Kidney (tissue), 14 donors: Measurements from ENCODE around the gene LDAH. TPM values are rescaled to one million over a fixed set of nuclear protein-coding genes. Genes with fewer than 3 reads are reported as not detected.
"Not testable (repeated sequence)": the region's sequence is repeated elsewhere in the genome, so short reads cannot be mapped to it uniquely, and the experiment has no call there.

Experiments
- DNase-seq, 5 donors: peaks; one replicate each; pipeline ENCODE4 v3.0.0-alpha.2; 2013 to 2020
- FAIRE-seq: peaks from 2 replicates; lab custom pipeline; 2012; peaks lifted over from hg19 to GRCh38; lab: Jason Lieb, UNC
- H3K27ac ChIP-seq, 2 donors: one replicate each; pipeline ENCODE4 v1.7.0; 2013; ENCODE audit warnings: low read depth in 2 of 2, low read length in 2 of 2, inconsistent platforms in 1 of 2
- H3K27me3 ChIP-seq: one replicate; pipeline ENCODE4 v1.7.1; 2013; ENCODE audit warnings: low read length, inconsistent platforms; ENCODE audit not compliant: control insufficient read depth, insufficient read depth
- H3K36me3 ChIP-seq, 3 donors: one replicate each; pipeline versions ENCODE4 v1.7.0 to v1.7.1; 2013; ENCODE audit warnings: low read length in 3 of 3, control low read depth in 1 of 3, inconsistent platforms in 1 of 3; ENCODE audit not compliant: insufficient read depth in 3 of 3, control insufficient read depth in 2 of 3
- H3K4me1 ChIP-seq, 3 donors: one replicate each; pipeline versions ENCODE4 v1.7.0 to v1.7.1; 2013; ENCODE audit warnings: low read length in 3 of 3, inconsistent platforms in 1 of 3, low read depth in 1 of 3; ENCODE audit not compliant: control insufficient read depth in 2 of 3, insufficient read depth in 2 of 3
- H3K4me3 ChIP-seq, 3 donors: one replicate each; pipeline versions ENCODE4 v1.7.0 to v1.8.1; 2013; ENCODE audit warnings: low read length in 3 of 3, control low read depth in 1 of 3, inconsistent platforms in 1 of 3
- H3K9ac ChIP-seq, 3 donors: one replicate each; pipeline versions ENCODE4 v1.7.0 to v1.7.1; 2013; ENCODE audit warnings: low read length in 3 of 3, control low read depth in 1 of 3, inconsistent platforms in 1 of 3
- H3K9me3 ChIP-seq, 3 donors: one replicate each; pipeline versions ENCODE4 v1.7.0 to v1.7.1; 2013; ENCODE audit warnings: low read length in 3 of 3, control low read depth in 1 of 3, inconsistent platforms in 1 of 3; ENCODE audit not compliant: control insufficient read depth in 2 of 3, insufficient read depth in 1 of 3
- CTCF ChIP-seq: IDR thresholded peaks from 3 replicates; pipeline ENCODE4 v1.5.1; 2012; ENCODE audit warnings: mild to moderate bottlenecking, moderate library complexity, borderline replicate concordance; ENCODE audit not compliant: insufficient read depth; ENCODE audit errors: extremely low read depth
- intact Hi-C: fragments of 100-400 bp; cut with DNase I; formaldehyde crosslinking; loops from one replicate; pipeline ENCODE4 v1.11.1; 2022
- polyA plus RNA-seq: library from polyadenylated mRNA; stranded (reverse); fragments of 350-450 nt; fragmentation: Illumina TruSeq; extraction: RNeasy Lipid Tissue Mini Kit (QIAGEN cat#74804); gene quantifications from one replicate; pipeline ENCODE4 v1.2.3, GENCODE V29; 2014; ENCODE audit warnings: low read depth, low replicate concordance; ENCODE audit not compliant: insufficient read depth
- total RNA-seq: library from RNA; stranded (reverse); fragmentation: NEBNext Ultra II Directional; extraction: Animal tissue kit (Norgen Biotek cat#: 25700); gene quantifications from one replicate; pipeline ENCODE4 v1.2.1, GENCODE V29; 2021
- donor health status: control.
- donor health status: control.
- donor health status: control.
- donor health status: control.
- donor health status: control.
- donor health status: DM: yes; HTN: yes; CAD: no.
- donor health status: Normal renal cell carcinoma (clear cell type).

LDAH gene
- total and polyA plus RNA-seq, 2 donors from 2014 or later: 15.5 to 20.4 TPM

GRCh38 chr2:20717641-20718040, 105.3 kb downstream of the LDAH start:
- Histone ChIP-seq H3K9ac (no peak overlapping the region), H3K27ac (no peak overlapping the region), H3K27me3 (no peaks in the 10 kb centered on the region), H3K4me3 (no peak overlapping the region), H3K9me3 (no peaks in the 10 kb centered on the region), H3K4me1 (no peaks in the 10 kb centered on the region), H3K36me3 (peaks cover 0 to under 1% (median 0%) of the 10 kb centered on the region in 3 donors)
- TF ChIP-seq CTCF: no peak
- DNase-seq: no peak
- no peak for FAIRE-seq
- intact Hi-C loops: no loop called here

GRCh38 chr2:20716164-20716563, 106.7 kb downstream of the LDAH start:
- H3K9me3 ChIP-seq, H3K27ac ChIP-seq, DNase-seq, H3K9ac ChIP-seq, intact Hi-C loops, H3K36me3 ChIP-seq, H3K4me1 ChIP-seq, FAIRE-seq, H3K27me3 ChIP-seq, H3K4me3 ChIP-seq: not testable (repeated sequence)

GRCh38 chr2:20714412-20714811, 108.5 kb downstream of the LDAH start:
- H3K9me3 ChIP-seq, H3K27me3 ChIP-seq, H3K4me1 ChIP-seq, intact Hi-C loops, FAIRE-seq, H3K27ac ChIP-seq, H3K9ac ChIP-seq, DNase-seq, H3K36me3 ChIP-seq, H3K4me3 ChIP-seq: not testable (repeated sequence)

- H3K4me3 ChIP-seq, H3K4me1 ChIP-seq, H3K9me3 ChIP-seq, H3K27me3 ChIP-seq, H3K27ac ChIP-seq, intact Hi-C loops, H3K9ac ChIP-seq, FAIRE-seq, DNase-seq, H3K36me3 ChIP-seq: not testable (repeated sequence)
Measured at GRCh38 chr2:20713585-20713984, 109.3 kb downstream of the LDAH start.

- H3K36me3 ChIP-seq, H3K9me3 ChIP-seq, H3K4me1 ChIP-seq, DNase-seq, FAIRE-seq, H3K27me3 ChIP-seq, H3K4me3 ChIP-seq, H3K27ac ChIP-seq, intact Hi-C loops, H3K9ac ChIP-seq: not testable (repeated sequence)
Measured at GRCh38 chr2:20711641-20712040, 111.3 kb downstream of the LDAH start.
